Endothelial cell of umbilical vein (primary cell): ENCODE measurements around the gene MCF2L.

Experiments
- CTCF ChIP-seq, 2 donors: IDR thresholded peaks; 1 replicate in 1 of 2; 2 replicates in 1 of 2; pipeline ENCODE4 v1.5.1; 2011; ENCODE audit warnings: low read length in 2 of 2, mild to moderate bottlenecking in 2 of 2, moderate library complexity in 2 of 2, control low read depth in 1 of 2, inconsistent platforms in 1 of 2, low read depth in 1 of 2; ENCODE audit not compliant: insufficient read depth in 1 of 2; ENCODE audit errors: extremely low read depth in 1 of 2
- EZH2 ChIP-seq: IDR thresholded peaks from 2 replicates; pipeline ENCODE4 v1.6.1; 2012; ENCODE audit warnings: borderline replicate concordance, low read depth, mild to moderate bottlenecking, moderate library complexity, low read length, inconsistent platforms; ENCODE audit not compliant: severe bottlenecking
- JUN ChIP-seq: IDR thresholded peaks from 2 replicates; pipeline ENCODE4 v1.6.1; 2011; ENCODE audit warnings: borderline replicate concordance, low read depth; ENCODE audit not compliant: insufficient read length, insufficient read depth
- MAX ChIP-seq: IDR thresholded peaks from 2 replicates; pipeline ENCODE4 v1.6.1; 2011; ENCODE audit not compliant: insufficient read depth, insufficient read length
- MYC ChIP-seq: IDR thresholded peaks from one replicate; pipeline ENCODE4 v1.6.1; 2011; ENCODE audit warnings: mild to moderate bottlenecking, low read depth, low read length
- POLR2A ChIP-seq: IDR thresholded peaks from 2 replicates; pipeline ENCODE4 v1.6.1; 2012; ENCODE audit warnings: low read depth, mild to moderate bottlenecking, control low read depth, low read length
- POLR2AphosphoS5 ChIP-seq: IDR thresholded peaks from 2 replicates; pipeline ENCODE4 v1.6.1; 2012; ENCODE audit warnings: low read depth, mild to moderate bottlenecking, control low read depth, low read length, moderate library complexity; ENCODE audit not compliant: insufficient read depth

- TF ChIP-seq JUN (no peak), CTCF (IDR thresholded peaks at IDR 0.05; ENCODE audit: extremely low read depth in 1 of 2, insufficient read depth in 1 of 2, low read depth in 1 of 2, low read length in 2 of 2) (no peak), EZH2 (no peak), POLR2A (no peak), MAX (no peak), POLR2AphosphoS5 (no peak), MYC (no peak)
These were observed 12.4 kb downstream of the MCF2L start for GRCh38 chr13:112981451-112981850.
